HG03064 (cell line): Measurements from ENCODE around the gene CACUL1.
"Not testable (repeated sequence)": the region's sequence is repeated elsewhere in the genome, so short reads cannot be mapped to it uniquely, and the experiment has no call there.

Experiments
- ATAC-seq: cut with Tn5 transposase; IDR thresholded peaks from one replicate; pipeline ENCODE4 v1.9.1; 2021; ENCODE audit warnings: low read depth; ENCODE audit not compliant: unreplicated experiment

The CACUL1 gene

GRCh38 chr10:118692872-118693271, 61.9 kb downstream of the CACUL1 start:
- ATAC-seq: no peak

GRCh38 chr10:118689070-118689858, 65.5 kb downstream of the CACUL1 start:
- ATAC-seq: no peak

- ATAC-seq: no peak
These were observed 67.3 kb downstream of the CACUL1 start for GRCh38 chr10:118687472-118687871.

- ATAC-seq: no peak
These were observed 72.2 kb downstream of the CACUL1 start for GRCh38 chr10:118682533-118682932.

- no peak for ATAC-seq
These were observed 74.6 kb downstream of the CACUL1 start for GRCh38 chr10:118680197-118680596.

GRCh38 chr10:118674226-118674919, 80.4 kb downstream of the CACUL1 start:
- ATAC-seq: no peak

- no peak for ATAC-seq
These were observed 81.7 kb downstream of the CACUL1 start for GRCh38 chr10:118672766-118673715.

GRCh38 chr10:118672153-118672552, 82.6 kb downstream of the CACUL1 start:
- ATAC-seq: no peak

GRCh38 chr10:118671221-118671620, 83.5 kb downstream of the CACUL1 start:
- not testable (repeated sequence) for ATAC-seq

- ATAC-seq: no peak
These were observed 84.2 kb downstream of the CACUL1 start for GRCh38 chr10:118670472-118671124.

- no peak for ATAC-seq
These were observed 84.9 kb downstream of the CACUL1 start for GRCh38 chr10:118669835-118670234.

GRCh38 chr10:118669020-118669791, 85.6 kb downstream of the CACUL1 start:
- no peak for ATAC-seq

GRCh38 chr10:118668228-118668952, 86.4 kb downstream of the CACUL1 start:
- no peak for ATAC-seq

GRCh38 chr10:118667732-118668131, 87.0 kb downstream of the CACUL1 start:
- ATAC-seq: no peak

GRCh38 chr10:118666350-118666749, 88.4 kb downstream of the CACUL1 start:
- no peak for ATAC-seq

GRCh38 chr10:118664321-118664720, 90.4 kb downstream of the CACUL1 start:
- ATAC-seq: no peak

GRCh38 chr10:118663176-118663575, 91.6 kb downstream of the CACUL1 start:
- no peak for ATAC-seq

- ATAC-seq: no peak
These were observed 92.3 kb downstream of the CACUL1 start for GRCh38 chr10:118662228-118663035.
